Measurements from ENCODE around the gene COL7A1. TPM values are rescaled to one million over a fixed set of nuclear protein-coding genes. Genes with fewer than 3 reads are reported as not detected.
A peak's percentile ranks its signal among the peaks of the same experiment; 100 is the strongest.

COL7A1 gene
- total and polyA plus RNA-seq, 2 of the 13 experiments (the other 11 are each of a cell fraction or from before 2014, with no cell fraction given): 2.7 to 11.7 TPM

DNA sequence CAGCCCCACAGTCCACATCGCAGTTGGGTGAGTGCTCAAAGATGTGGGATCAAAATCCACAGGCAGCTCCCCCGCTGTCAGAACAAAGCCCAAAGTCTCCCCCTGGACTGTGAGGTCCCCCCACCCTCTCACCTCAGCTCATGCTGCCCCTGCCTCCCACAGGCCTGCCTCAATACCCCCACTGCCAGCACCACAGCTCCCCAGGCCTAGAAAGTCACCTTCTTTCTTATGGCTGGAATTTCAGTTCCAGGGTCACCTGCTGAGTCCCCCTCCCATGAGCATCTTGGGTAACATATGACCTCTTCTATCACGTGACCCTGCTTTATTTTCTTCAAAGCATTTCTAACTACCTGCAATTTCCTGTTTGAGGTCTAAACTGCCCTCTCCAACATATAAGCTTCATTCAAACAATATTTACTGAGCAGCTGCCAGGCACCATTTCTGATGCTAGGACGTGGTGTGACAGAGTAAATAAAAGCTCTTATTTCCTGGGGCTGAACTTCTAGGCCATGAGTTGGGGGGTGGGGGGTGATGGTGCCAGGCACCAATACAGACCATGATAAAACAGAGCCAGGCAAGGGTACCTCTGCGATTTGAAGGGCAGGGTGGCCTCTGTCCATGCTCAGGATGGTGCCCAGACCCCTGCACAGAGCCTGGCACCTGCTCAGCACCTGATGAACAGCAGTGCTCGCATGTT is 28.9 kb upstream of the COL7A1 start (continued):
- TF ChIP-seq, protein P1, sequence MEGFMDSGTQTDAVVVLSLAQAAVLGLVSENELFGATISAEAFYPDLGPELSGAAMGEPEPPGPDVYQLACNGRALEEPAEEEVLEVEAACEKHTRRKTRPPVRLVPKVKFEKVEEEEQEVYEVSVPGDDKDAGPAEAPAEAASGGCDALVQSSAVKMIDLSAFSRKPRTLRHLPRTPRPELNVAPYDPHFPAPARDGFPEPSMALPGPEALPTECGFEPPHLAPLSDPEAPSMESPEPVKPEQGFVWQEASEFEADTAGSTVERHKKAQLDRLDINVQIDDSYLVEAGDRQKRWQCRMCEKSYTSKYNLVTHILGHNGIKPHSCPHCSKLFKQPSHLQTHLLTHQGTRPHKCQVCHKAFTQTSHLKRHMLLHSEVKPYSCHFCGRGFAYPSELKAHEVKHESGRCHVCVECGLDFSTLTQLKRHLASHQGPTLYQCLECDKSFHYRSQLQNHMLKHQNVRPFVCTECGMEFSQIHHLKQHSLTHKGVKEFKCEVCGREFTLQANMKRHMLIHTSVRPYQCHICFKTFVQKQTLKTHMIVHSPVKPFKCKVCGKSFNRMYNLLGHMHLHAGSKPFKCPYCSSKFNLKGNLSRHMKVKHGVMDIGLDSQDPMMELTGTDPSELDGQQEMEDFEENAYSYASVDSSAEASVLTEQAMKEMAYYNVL (CRISPR knock-in tag; IDR thresholded peaks at IDR 0.05; ENCODE audit: borderline replicate concordance): peak; percentile 18; the same call in 1 of the 2 replicates
- TF ChIP-seq TBL1XR1 (IDR thresholded peaks at IDR 0.05; ENCODE audit: borderline replicate concordance, low read length, partially characterized antibody): no peak
- TF ChIP-seq, protein P2, sequence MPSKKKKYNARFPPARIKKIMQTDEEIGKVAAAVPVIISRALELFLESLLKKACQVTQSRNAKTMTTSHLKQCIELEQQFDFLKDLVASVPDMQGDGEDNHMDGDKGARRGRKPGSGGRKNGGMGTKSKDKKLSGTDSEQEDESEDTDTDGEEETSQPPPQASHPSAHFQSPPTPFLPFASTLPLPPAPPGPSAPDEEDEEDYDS (CRISPR knock-in tag; IDR thresholded peaks at IDR 0.05): peak; percentile 31; the same call in 1 of the 2 replicates
- no peak for TF ChIP-seq PHF5A (CRISPR knock-in tag; IDR thresholded peaks at IDR 0.05; ENCODE audit: low read depth, unreplicated experiment)
- TF ChIP-seq ZNF33B (CRISPR knock-in tag; IDR thresholded peaks at IDR 0.05): no peak
- TF ChIP-seq ZNF331 (CRISPR knock-in tag; IDR thresholded peaks at IDR 0.05): peak; percentile 40; the same call in 1 of the 2 replicates
- TF ChIP-seq, protein P3, sequence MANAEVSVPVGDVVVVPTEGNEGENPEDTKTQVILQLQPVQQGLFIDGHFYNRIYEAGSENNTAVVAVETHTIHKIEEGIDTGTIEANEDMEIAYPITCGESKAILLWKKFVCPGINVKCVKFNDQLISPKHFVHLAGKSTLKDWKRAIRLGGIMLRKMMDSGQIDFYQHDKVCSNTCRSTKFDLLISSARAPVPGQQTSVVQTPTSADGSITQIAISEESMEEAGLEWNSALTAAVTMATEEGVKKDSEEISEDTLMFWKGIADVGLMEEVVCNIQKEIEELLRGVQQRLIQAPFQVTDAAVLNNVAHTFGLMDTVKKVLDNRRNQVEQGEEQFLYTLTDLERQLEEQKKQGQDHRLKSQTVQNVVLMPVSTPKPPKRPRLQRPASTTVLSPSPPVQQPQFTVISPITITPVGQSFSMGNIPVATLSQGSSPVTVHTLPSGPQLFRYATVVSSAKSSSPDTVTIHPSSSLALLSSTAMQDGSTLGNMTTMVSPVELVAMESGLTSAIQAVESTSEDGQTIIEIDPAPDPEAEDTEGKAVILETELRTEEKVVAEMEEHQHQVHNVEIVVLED (CRISPR knock-in tag; IDR thresholded peaks at IDR 0.05; ENCODE audit: borderline replicate concordance): 0 out of 2 replicates have a peak, but pooled peaks have one; percentile 2
- no peak for TF ChIP-seq ZNF382 (CRISPR knock-in tag; IDR thresholded peaks at IDR 0.05; ENCODE audit: borderline replicate concordance)
- TF ChIP-seq, protein P4, sequence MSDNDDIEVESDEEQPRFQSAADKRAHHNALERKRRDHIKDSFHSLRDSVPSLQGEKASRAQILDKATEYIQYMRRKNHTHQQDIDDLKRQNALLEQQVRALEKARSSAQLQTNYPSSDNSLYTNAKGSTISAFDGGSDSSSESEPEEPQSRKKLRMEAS (IDR thresholded peaks at IDR 0.05): peak; percentile 62; the same call in 1 of the 2 replicates
- TF ChIP-seq ZNF510 (CRISPR knock-in tag; IDR thresholded peaks at IDR 0.05; ENCODE audit: low read depth): no peak
- peak; percentile 19; the same call in 1 of the 2 replicates for TF ChIP-seq KDM3A (CRISPR knock-in tag; IDR thresholded peaks at IDR 0.05; ENCODE audit: low read depth)
- TF ChIP-seq PHF21A (CRISPR knock-in tag; IDR thresholded peaks at IDR 0.05): peak; percentile 96
- TF ChIP-seq, protein P5, sequence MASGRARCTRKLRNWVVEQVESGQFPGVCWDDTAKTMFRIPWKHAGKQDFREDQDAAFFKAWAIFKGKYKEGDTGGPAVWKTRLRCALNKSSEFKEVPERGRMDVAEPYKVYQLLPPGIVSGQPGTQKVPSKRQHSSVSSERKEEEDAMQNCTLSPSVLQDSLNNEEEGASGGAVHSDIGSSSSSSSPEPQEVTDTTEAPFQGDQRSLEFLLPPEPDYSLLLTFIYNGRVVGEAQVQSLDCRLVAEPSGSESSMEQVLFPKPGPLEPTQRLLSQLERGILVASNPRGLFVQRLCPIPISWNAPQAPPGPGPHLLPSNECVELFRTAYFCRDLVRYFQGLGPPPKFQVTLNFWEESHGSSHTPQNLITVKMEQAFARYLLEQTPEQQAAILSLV (CRISPR knock-in tag; IDR thresholded peaks at IDR 0.05; ENCODE audit: borderline replicate concordance): no peak
- no peak for TF ChIP-seq RFX5 (IDR thresholded peaks at IDR 0.05; ENCODE audit: low read depth, low read length)
- TF ChIP-seq ZNF816 (CRISPR knock-in tag; IDR thresholded peaks at IDR 0.05; ENCODE audit: borderline replicate concordance): peak; percentile 88; the same call in 1 of the 2 replicates
- TF ChIP-seq HES4 (CRISPR knock-in tag; IDR thresholded peaks at IDR 0.05; ENCODE audit: borderline replicate concordance): no peak
- TF ChIP-seq, protein P6, sequence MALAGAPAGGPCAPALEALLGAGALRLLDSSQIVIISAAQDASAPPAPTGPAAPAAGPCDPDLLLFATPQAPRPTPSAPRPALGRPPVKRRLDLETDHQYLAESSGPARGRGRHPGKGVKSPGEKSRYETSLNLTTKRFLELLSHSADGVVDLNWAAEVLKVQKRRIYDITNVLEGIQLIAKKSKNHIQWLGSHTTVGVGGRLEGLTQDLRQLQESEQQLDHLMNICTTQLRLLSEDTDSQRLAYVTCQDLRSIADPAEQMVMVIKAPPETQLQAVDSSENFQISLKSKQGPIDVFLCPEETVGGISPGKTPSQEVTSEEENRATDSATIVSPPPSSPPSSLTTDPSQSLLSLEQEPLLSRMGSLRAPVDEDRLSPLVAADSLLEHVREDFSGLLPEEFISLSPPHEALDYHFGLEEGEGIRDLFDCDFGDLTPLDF (CRISPR knock-in tag; IDR thresholded peaks at IDR 0.05): no peak
- TF ChIP-seq ZKSCAN1 (IDR thresholded peaks at IDR 0.05; ENCODE audit: low read length): no peak
- peak; percentile 26; the same call in 1 of the 2 replicates for TF ChIP-seq KDM5B (CRISPR knock-in tag; IDR thresholded peaks at IDR 0.05; ENCODE audit: borderline replicate concordance)
- TF ChIP-seq XRCC5 (optimal IDR thresholded peaks at IDR 0.05; ENCODE audit: low read length): no peak
- TF ChIP-seq NR2C2 (CRISPR knock-in tag; IDR thresholded peaks at IDR 0.05; ENCODE audit: borderline replicate concordance): peak; percentile 87

All from HepG2 (cell line).